HG03159 (cell line): ENCODE data around the gene SUCLA2.
"Not testable (repeated sequence)": the region's sequence is repeated elsewhere in the genome, so short reads cannot be mapped to it uniquely, and the experiment has no call there.

Source experiments
- ATAC-seq: cut with Tn5 transposase; IDR thresholded peaks from one replicate; pipeline ENCODE4 v1.9.1; 2021; ENCODE audit warnings: mild to moderate bottlenecking, moderate library complexity; ENCODE audit not compliant: unreplicated experiment

Gene SUCLA2

GRCh38 chr13:47997384-47997783 is 3.7 kb downstream of the SUCLA2 start:
- no peak for ATAC-seq

- ATAC-seq, result no peak
Observed at GRCh38 chr13:47991859-47992258, 9.2 kb downstream of the SUCLA2 start.

GRCh38 chr13:47990920-47991466 is 10.1 kb downstream of the SUCLA2 start:
- ATAC-seq, result no peak

- no peak for ATAC-seq
Observed at GRCh38 chr13:47990427-47990826, 10.6 kb downstream of the SUCLA2 start.

GRCh38 chr13:47983070-47983469 is 18.0 kb downstream of the SUCLA2 start:
- ATAC-seq, result no peak

- ATAC-seq, result no peak
Observed at GRCh38 chr13:47976325-47976724, 24.7 kb downstream of the SUCLA2 start.

- ATAC-seq, result no peak
Observed at GRCh38 chr13:47964863-47965262, 36.2 kb downstream of the SUCLA2 start.

- ATAC-seq, result no peak
Observed at GRCh38 chr13:47962237-47962636, 38.8 kb downstream of the SUCLA2 start.

GRCh38 chr13:47959468-47960247 is 41.4 kb downstream of the SUCLA2 start:
- ATAC-seq, result no peak

GRCh38 chr13:47957073-47957472 is 44.0 kb downstream of the SUCLA2 start:
- ATAC-seq, result no peak

- ATAC-seq, result no peak
Observed at GRCh38 chr13:47955836-47956235, 45.2 kb downstream of the SUCLA2 start.

- no peak for ATAC-seq
Observed at GRCh38 chr13:47949799-47950198, 51.3 kb downstream of the SUCLA2 start.

- ATAC-seq, result no peak
Observed at GRCh38 chr13:47945738-47946137, 55.3 kb downstream of the SUCLA2 start.

GRCh38 chr13:47945146-47945545 is 55.9 kb downstream of the SUCLA2 start:
- ATAC-seq, result not testable (repeated sequence)

GRCh38 chr13:47934371-47934770 is 66.7 kb downstream of the SUCLA2 start:
- no peak for ATAC-seq

GRCh38 chr13:47932950-47933923 is 67.8 kb downstream of the SUCLA2 start:
- ATAC-seq, result no peak

GRCh38 chr13:47930649-47931165 is 70.4 kb downstream of the SUCLA2 start:
- no peak for ATAC-seq

GRCh38 chr13:47929156-47929555 is 71.9 kb downstream of the SUCLA2 start:
- no peak for ATAC-seq

GRCh38 chr13:47917022-47917574 is 84.0 kb downstream of the SUCLA2 start:
- no peak for ATAC-seq

GRCh38 chr13:47908197-47908902 is 92.7 kb downstream of the SUCLA2 start:
- no peak for ATAC-seq
